HG03558 (cell line): ENCODE measurements around the gene YJEFN3.

Experiments used
- ATAC-seq: cut with Tn5 transposase; IDR thresholded peaks from one replicate; pipeline ENCODE4 v1.9.1; 2021; ENCODE audit warnings: moderate number of reproducible peaks; ENCODE audit not compliant: unreplicated experiment; ENCODE audit errors: extremely low read depth

The YJEFN3 gene

GRCh38 chr19:19495614-19496603 is 32.8 kb upstream of the YJEFN3 start:
- ATAC-seq = no peak

GRCh38 chr19:19498255-19498991 is 30.3 kb upstream of the YJEFN3 start:
- ATAC-seq = no peak

DNA sequence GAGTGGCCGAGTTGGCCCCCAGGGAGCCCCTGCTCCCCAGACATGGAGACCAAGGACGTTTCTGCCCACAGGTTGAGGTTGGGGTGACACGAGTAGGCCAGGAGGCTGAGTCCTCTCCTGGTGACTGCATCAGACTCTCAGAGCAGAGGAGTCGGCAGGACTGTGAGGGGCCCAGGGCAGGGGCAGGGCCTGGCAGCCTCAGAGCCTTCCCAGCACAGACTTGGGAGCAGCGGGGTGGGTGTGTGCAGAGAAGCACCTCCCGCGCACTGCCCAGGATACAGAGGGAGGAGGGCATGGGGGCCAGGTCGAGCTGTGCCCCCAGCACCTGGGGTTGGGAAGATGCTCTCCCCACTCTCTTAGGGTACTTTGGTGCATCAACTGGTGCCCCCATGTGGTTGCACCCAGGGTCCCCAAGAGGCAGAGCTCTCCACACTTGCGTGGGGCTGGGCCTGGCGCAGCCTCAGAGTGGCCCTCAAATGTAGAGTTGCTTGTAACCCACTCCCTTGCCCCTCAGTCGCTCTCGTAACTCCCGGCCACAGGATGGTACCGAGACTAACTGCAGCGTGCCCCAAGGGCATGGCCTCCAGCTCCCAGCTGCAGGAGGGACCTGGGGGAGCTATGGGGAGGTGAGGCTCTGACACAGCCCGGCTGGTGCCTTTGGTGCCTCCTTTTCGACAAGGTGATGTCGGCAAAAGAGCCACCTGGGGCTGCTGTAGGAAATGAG is 29.3 kb upstream of the YJEFN3 start:
- no peak for ATAC-seq

DNA sequence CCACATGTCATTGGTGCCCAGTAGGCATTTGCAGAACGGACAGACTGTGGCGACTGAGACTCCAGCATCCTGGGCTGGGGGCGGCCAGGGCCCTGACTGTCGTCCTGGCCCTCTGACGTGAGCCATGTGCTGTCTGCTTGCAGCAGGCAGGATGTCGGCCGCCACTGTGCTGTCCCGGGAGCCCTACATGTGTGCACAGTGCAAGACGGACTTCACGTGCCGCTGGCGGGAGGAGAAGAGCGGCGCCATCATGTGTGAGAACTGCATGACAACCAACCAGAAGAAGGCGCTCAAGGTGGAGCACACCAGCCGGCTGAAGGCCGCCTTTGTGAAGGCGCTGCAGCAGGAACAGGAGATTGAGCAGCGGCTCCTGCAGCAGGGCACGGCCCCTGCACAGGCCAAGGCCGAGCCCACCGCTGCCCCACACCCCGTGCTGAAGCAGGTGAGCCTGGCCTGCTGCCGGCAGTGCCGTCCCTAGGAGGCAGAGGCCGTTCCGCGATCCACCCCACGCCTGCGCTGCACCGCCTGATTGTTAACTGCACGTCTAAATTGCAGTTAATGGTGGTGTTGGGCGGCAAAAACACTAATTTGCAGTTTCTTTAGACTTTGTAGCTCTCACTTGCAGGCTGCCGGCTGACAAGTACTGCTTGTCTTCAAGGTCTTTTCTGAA is 27.6 kb upstream of the YJEFN3 start:
- no peak for ATAC-seq

DNA sequence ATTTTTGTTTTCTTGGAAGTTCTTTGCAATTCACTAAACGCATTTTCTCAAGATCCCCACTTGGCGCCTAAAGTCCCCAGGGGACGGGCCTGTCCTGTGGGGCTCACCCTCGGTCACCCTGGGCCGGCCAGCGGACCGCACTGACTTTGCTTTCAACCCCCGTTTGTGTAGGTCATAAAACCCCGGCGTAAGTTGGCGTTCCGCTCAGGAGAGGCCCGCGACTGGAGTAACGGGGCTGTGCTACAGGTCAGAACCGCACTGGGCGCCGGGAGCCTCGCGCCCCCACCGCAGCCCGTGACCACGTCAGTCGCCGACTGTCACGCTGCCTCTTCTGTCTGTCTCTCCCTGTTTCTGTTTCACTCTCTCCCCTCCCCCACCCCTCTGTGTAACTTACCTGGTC is 26.9 kb upstream of the YJEFN3 start:
- no peak for ATAC-seq

DNA sequence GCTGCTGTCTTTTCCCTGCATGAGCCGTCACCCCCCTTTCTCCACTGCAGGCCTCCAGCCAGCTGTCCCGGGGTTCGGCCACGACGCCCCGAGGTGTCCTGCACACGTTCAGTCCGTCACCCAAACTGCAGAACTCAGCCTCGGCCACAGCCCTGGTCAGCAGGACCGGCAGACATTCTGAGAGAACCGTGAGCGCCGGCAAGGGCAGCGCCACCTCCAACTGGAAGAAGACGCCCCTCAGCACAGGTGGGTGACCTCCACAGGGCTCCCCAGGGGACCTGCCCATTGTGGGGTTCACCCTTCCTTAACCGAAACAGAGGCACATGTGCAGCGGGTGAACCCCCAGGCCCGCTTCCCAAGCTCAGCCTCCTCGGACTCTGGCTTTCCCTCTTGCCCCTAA is 26.4 kb upstream of the YJEFN3 start:
- no peak for ATAC-seq

GRCh38 chr19:19502808-19503602 is 25.7 kb upstream of the YJEFN3 start:
- ATAC-seq = no peak

DNA sequence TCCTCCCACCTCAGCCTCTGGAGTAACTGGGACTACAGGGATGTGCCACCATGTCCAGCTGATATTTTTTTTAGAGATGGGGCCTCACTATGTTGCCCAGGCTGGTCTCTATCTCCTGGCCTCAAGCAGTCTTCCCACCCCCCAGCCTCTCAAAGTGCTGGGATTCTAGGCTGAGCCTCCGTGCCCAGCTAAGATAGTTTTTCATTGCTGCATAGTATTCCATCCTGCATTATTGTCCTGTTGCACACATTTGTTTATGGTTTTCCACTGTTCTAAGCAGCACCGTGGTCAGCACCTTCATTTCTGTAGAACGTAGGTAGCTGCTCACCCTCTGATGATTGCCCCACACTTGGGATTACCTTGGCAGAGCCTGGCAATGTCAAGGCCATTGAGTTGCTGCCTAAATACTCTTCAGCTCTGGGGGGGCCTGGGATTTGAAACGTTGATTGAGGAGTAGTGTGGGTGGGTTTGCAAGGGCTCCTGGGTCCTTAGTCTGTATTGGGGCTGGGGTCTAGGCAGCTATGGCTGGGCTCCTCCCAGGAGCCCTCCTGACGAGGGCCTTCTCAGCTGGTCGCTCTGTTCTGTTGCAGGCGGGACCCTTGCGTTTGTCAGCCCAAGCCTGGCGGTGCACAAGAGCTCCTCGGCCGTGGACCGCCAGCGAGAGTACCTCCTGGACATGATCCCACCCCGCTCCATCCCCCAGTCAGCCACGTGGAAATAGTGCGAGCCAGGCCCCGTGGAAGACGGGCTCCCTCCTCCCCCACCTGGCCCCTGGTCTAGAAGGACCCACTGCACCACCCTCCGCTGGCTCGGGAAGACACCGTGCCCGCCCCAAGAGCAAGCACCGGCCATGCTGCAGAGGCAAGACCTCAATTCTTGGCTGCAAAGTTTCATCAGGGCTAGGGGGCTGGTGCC is 23.7 kb upstream of the YJEFN3 start:
- ATAC-seq = no peak

- no peak for ATAC-seq
These were observed 22.9 kb upstream of the YJEFN3 start for GRCh38 chr19:19505669-19506326.

DNA sequence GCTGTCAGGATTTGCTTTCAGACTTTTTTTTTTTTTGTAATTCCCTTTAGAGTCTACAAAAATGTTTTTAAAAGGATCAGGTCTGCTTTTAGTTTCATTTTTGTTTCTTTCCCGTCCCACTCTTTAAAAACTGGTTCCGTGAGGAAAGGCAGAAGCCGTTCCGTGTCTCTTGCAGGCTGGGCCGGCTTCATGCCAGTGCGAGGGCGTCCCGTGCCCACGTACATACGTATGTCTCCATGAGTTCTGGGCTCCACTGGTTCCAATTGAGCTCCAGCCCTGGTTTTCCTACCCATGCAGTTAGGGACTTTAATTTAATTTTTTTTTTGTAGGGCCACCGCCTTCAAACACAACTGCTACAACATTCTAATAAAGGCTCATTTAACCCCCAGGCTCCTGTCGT is 22.1 kb upstream of the YJEFN3 start:
- no peak for ATAC-seq

- no peak for ATAC-seq
These were observed 21.4 kb upstream of the YJEFN3 start for GRCh38 chr19:19507354-19507753.

DNA sequence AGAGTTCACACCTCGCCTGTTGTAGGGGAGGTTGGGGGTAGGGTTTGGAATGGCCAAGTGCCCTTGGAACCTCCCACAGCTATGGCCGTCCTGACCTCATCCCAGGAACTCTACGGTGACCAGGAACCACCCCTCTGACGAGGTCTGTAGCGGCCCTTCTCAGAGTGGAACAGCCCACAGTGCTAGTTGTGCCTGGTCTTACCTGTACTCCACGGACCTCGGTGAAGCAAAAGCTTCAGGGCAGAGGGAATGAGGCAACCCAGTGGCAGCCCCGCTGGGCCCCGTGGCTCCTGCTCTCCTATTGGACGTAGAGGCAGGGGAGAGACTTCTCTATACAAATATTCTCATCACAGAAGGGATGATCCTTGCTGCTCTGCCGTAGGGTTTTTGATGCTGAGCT is 20.5 kb upstream of the YJEFN3 start:
- ATAC-seq = no peak

DNA sequence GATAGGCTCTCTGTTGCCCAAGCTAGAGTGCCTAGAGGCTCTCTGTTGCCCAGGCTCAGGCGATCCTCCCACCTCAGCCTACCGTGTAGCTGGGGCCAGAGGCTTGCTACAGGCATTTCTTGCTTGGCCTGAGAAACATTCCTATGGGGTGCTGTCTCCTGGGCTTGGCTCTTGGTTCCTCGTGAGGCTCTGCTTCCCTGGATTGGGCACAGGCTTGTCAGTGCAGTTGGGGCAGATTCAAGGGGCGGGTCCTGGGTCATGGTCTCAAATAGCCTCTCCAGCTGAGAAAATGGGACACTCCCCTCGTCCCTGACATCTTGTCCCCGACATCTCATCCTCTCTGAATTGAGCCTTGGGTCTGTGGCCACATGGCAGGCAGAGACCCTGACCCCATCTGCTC is 18.3 kb upstream of the YJEFN3 start:
- ATAC-seq = no peak

DNA sequence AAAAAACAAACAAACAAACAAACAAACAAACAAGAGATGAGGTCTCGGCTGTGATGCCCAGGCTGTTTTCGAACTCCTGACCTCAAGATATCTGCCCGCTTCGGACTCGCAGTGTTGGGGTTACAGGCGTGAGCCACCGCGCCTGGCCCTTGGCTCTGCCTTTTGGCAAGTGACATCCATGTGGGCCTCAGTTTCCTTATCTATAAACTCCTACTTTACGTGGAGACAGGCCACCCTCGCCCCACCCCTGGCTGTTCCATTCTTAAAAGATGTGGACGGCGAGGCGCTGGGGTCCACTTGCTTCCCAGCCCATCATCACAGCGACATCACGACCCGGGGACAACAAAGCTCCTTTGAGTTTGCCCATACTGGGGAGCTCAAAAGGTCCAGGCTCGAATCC is 15.0 kb upstream of the YJEFN3 start:
- ATAC-seq = no peak

DNA sequence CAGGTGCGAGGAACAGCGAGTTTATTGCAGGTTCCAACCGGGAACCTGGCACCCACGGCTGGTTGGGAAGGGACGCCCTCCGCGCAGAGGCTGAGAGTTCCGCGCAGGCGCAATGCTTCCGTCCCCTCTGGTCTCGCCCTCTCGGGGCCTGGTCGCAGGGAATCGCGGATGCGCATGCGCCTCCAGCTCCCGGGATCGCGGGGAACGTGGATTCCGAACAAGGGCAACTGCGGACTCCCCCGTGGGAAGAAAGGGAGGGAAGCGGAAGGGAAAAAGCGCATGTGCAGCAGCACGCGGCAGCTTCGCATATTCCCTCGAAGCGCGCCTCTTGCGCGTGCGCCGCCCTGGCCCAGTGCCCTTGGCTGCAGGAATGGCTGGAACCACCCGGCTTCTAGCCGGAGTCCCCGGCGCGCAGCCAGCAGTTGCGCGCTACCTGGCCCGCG is 14.5 kb upstream of the YJEFN3 start:
- ATAC-seq = no peak

- ATAC-seq = no peak
These were observed 13.7 kb upstream of the YJEFN3 start, which contains the start of gene TSSK6 for GRCh38 chr19:19514881-19515641. TSS of gene TSSK6 (minus strand) at chr19:19515548. CDS start at chr19:19515427, 121 bp downstream.
